Breast epithelium (tissue), 3 donors: ENCODE measurements around the gene SUPT20H.

Experiments used
- POLR2A ChIP-seq: fragments of 450-650 bp; IDR thresholded peaks from one replicate; pipeline ENCODE4 v1.6.1; 2016; ENCODE audit warnings: antibody characterized with exemption, mild to moderate bottlenecking, moderate library complexity
- POLR2AphosphoS5 ChIP-seq, 3 donors: sonication (generic); formaldehyde crosslinking; IDR thresholded peaks; one replicate each; pipeline ENCODE4 v1.6.1; 2017; ENCODE audit warnings: antibody characterized with exemption in 3 of 3
- TF ChIP-seq, protein P1 (sequence below), 3 donors: fragments of 450-650 bp; IDR thresholded peaks; one replicate each; pipeline ENCODE4 v1.5.1; 2016 to 2017; ENCODE audit warnings: antibody characterized with exemption in 3 of 3, mild to moderate bottlenecking in 3 of 3, moderate library complexity in 3 of 3

DNA sequence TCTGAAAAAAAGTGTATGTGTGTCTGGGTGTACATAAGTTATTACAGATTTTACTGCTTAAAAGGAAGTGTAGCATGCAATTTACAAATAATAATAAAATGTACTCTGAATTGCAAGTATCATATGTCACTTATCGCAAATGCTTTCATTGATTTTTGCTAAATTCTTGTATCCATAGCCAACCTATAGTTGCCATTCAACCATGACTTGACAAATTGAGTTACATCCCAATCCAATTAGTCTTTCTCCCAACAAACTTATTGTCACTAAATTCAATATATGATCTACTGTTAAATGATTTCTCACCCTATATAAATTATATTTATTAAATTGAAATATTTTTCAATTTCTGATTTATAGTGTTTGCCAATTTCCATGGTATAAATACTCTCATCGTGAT is 17.3 kb upstream of the SUPT20H start:
- TF ChIP-seq, protein P1, sequence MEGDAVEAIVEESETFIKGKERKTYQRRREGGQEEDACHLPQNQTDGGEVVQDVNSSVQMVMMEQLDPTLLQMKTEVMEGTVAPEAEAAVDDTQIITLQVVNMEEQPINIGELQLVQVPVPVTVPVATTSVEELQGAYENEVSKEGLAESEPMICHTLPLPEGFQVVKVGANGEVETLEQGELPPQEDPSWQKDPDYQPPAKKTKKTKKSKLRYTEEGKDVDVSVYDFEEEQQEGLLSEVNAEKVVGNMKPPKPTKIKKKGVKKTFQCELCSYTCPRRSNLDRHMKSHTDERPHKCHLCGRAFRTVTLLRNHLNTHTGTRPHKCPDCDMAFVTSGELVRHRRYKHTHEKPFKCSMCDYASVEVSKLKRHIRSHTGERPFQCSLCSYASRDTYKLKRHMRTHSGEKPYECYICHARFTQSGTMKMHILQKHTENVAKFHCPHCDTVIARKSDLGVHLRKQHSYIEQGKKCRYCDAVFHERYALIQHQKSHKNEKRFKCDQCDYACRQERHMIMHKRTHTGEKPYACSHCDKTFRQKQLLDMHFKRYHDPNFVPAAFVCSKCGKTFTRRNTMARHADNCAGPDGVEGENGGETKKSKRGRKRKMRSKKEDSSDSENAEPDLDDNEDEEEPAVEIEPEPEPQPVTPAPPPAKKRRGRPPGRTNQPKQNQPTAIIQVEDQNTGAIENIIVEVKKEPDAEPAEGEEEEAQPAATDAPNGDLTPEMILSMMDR (IDR thresholded peaks at IDR 0.05): no peak
- TF ChIP-seq POLR2A (no peak), POLR2AphosphoS5 (IDR thresholded peaks at IDR 0.05) (no peak)
